RPMI8226 (cell line): Measurements from ENCODE around the gene GAN.

ENCODE experiments used
- DNase-seq: peaks from one replicate; pipeline ENCODE4 v3.0.0-alpha.2; 2015

The GAN gene

DNA sequence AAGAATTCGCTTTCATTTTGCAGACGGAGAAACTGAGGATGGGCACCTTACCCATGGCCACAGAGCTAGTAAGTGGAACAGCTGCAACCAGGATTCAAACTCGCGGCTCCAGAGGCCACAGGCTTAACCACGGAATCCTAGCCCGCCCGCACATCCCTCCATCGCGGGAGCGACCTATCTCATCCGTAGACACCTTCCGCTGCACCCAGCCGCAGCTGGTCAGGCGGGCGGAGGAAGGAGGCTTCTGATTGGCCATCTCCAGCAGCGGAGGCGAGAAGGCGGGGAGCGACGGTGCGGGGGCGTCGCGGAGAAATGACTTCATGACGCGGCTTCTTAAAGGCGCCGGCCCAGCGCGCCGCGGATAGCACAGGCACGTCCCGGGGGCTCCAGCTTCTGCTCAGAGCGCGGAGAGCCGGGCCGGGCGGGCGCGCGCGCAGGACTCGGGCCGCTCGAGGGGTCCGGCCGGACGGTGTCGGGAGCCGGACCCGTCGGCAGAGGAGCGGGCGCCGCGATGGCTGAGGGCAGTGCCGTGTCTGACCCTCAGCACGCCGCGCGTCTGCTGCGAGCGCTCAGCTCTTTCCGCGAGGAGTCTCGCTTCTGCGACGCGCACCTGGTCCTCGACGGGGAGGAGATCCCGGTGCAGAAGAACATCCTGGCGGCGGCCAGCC lies at the start of gene GAN:
Gene GAN, plus strand, starts transcription at position 360 of the 668 bp plus-strand sequence. Its CDS starts 152 bp downstream, at position 512.
- DNase-seq, result peak; percentile 93

DNA sequence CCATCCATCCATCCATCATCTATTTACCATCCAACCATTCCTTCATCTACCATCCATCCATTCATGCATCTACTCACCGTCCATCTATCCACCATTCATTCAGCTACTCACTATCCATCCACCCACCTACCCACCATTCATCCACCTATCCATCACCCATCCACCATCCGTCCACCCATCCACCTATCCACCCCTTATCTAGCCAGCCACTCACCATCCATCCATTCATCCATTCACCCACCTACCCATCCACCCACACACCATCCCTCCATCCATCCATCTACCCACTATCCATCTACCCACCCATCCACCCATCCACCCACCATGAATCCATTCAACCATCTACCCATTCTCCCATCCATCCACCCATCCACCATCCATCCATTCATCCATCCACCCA lies 49.7 kb upstream of the GAN start:
- no peak for DNase-seq

DNA sequence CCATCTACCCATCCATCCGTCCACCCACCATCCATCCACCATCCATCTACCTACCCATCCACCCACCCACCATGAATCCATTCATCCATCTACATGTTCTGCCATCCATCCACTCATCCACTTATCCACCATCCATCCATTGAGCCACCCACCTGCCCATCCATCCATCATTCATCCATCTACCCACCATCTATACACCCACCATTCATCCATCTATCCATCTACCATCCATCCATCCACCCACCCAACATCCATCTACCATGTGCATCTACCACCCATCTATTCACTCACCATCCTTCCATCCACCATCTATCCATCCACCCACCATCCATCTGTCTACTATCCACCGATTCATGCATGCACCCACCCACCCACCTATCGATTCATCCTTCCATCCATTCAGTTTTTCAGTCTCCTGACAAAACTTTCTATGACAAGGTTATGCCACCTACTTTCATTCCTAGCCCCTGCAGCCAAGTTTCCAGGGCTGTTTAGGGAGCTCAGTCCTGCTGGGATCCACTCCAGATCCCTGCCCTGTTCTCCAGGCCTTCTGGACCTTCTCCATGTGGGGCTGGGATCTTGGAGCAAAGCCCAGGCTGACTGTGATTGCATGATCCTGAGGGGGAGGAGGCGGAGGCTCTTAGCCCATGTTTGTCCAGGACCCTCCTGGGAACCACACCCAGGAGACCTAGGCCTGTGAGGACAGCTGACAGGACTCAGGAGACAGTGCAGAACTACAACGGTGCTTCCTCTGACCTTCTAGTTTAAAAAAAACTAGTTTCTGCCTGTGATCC lies 48.9 kb upstream of the GAN start:
- no peak for DNase-seq

- DNase-seq, result peak; percentile 17
Measured at GRCh38 chr16:81266680-81267095, 48.1 kb upstream of the GAN start.

GRCh38 chr16:81268509-81268908 lies 46.3 kb upstream of the GAN start:
- DNase-seq, result no peak

DNA sequence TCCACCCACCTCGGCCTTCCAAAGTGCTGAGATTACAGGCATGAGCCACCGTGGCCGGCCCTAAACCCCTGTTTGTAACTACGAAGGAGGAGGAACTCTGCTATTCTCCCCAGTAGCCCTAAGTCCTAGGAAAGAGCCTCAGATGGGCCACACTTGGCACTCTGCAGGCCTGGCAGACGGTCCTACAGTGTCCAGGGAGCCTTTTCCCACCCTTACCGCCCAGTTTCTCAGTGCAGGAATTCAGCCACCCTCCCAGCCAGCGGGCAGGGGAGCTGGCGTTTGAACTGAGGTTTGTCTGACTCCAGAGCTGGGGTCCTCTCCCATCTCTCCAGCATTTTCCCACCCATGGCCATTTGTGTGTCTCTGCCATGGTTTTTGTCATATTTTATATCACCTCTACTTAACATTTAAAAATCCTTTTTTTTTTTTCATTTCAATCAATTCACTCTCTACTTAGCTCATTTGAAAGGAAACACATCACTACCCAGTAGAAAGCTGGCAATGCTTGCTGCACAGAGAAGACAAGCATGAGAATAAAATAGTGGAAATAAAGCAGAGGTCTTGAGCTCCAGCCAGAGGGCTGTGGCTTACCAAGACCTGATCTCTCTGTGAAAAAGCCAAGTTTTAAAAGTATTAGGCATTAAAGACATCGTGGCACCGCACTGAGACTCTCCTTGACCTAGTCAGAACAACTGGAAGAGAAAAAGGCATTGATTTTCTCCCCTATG lies 41.4 kb upstream of the GAN start:
- no peak for DNase-seq

- no peak for DNase-seq
Measured at GRCh38 chr16:81275064-81275532, 39.7 kb upstream of the GAN start.

DNA sequence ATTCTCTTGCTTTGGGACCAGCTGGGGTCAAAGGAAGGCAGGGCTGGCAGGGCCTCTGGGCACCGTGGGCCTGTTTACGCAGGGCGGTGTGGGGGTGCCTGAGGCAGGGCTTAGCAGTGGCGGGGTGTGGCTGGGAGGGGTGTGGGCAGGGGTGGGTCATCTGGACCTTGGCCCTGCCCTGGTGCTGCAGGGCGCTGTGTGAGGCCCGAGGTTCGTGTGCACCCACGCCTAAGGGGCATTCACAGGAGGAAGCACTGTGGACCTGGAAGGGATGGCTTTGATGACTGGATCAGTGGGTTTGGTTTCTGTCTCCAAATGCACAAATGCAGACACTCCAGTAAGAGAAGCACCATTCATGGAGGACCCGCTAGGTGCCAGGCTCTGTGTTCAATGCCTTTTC lies 39.0 kb upstream of the GAN start:
- DNase-seq, result no peak

DNA sequence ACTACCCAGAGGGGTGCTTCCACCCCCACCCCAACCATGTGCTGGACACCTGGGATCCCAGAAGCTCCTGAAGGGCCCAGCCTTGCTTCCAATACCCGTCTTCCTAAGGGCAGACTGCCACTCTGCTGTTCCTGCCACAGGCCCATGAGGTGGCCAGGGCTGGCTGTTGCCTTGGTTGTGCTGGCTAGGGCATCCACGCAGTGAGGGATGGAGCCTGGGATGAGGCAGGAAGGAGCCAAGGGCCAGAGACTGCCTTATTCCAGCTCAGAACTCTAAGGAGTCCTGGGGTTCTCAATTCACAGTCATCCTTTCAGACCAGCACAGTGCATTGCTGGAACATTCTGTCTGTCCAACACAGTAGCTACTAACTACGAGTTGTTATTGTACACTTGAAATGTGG lies 38.4 kb upstream of the GAN start:
- no peak for DNase-seq

DNA sequence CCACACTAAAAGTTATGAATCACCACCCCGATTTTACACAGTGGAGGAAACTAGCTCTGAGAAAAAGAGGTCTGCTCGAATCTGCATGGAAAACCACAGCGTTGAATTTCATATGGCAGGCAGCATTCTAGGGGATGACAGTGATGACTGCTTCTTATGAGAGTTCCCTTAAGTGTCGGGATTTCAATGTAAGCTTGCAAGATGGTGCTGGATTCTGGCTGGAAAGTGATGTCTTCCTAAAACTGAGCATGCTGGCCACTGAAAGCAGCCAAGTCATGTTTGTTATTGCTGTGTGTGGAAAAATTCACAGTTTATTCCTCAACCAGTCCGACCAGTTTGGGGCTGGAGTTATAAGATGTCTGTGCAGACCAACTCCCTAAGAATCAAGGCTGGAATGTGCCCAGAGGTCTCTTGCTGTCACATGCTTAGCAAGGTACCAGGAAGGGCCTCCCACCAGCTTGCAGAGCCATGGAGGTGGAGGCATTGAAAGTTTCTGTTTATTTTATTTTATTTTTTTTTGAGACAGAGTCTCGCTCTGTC lies 37.2 kb upstream of the GAN start:
- DNase-seq, result no peak

DNA sequence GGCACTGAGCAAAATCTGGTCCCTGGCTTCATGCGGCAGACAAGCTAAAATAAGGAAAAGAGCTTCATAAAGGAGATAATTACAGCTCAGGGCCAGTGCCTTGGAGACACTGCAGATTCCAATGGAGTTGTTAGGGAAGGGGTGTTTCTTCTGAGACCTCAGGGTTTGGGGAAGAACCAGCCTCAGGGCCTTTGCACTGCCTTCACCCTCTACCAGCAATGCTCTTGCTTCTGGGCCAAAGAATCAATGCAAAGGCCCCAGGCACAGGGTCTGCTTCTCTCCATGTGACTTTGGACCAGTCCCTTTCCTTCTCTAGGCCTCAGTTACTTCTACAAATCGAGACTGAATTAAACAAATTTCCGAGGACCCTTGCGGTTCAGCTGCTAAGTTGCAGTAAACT lies 36.2 kb upstream of the GAN start:
- DNase-seq, result no peak

GRCh38 chr16:81279392-81279791 lies 35.4 kb upstream of the GAN start:
- DNase-seq, result no peak

GRCh38 chr16:81280393-81280792 lies 34.4 kb upstream of the GAN start:
- no peak for DNase-seq

DNA sequence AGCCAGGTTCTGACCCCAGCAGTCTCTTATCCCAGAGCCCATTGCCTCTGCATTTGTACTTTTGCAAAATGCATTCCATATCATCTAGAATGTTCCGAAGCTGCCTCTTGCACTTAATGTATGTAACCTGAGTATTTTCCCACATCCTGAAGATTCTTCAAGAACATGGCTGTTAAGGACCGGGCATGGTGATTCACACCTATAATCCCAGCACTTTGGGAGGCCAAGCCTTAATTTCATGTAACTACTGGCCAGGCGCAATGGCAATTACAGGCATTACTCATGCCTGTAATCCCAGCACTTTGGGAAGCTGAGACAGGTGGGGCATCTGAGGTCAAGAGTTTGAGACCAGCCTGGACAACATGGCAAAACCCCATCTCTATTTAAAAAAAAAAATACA lies 31.7 kb upstream of the GAN start:
- no peak for DNase-seq

GRCh38 chr16:81284995-81285600 lies 29.7 kb upstream of the GAN start:
- no peak for DNase-seq

DNA sequence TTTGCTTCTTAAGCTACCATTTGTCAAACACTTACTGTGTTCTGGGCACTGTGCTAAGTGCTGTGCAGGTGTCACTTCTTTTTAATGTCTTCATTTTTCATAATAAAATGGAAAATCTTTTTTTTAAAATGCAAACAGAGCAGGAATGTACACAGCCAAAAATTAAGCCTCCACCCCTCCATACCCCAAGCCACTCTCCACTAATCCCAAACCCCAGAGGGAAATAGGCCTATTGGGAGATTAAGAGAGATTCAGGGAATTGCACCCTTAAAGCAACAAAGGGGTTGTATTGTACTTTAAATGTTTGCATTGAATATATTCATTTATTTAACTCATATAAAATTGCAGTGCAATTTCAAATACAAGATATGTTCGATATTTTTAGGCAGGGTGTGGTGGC lies 28.6 kb upstream of the GAN start:
- no peak for DNase-seq

DNA sequence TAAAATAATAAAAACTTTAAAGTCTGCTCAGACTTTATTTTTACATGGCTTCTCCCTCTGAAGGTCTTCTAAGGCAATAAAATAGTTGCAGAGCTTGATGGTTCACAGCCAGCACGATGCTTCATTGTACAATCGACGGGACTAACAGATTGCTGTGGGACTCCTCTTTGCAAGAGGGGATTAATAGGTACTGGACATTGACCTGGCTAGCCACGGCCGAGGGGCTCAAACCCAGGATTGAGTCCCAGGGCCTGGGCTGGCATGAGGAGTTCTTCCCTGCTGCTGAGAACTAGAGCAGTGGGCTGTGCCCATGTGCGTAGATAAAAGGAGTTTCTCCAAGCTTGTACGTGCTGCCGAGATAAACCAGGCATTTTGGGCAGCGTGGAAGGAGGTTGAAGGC lies 23.6 kb upstream of the GAN start:
- no peak for DNase-seq

GRCh38 chr16:81292936-81293335 lies 21.8 kb upstream of the GAN start:
- no peak for DNase-seq

DNA sequence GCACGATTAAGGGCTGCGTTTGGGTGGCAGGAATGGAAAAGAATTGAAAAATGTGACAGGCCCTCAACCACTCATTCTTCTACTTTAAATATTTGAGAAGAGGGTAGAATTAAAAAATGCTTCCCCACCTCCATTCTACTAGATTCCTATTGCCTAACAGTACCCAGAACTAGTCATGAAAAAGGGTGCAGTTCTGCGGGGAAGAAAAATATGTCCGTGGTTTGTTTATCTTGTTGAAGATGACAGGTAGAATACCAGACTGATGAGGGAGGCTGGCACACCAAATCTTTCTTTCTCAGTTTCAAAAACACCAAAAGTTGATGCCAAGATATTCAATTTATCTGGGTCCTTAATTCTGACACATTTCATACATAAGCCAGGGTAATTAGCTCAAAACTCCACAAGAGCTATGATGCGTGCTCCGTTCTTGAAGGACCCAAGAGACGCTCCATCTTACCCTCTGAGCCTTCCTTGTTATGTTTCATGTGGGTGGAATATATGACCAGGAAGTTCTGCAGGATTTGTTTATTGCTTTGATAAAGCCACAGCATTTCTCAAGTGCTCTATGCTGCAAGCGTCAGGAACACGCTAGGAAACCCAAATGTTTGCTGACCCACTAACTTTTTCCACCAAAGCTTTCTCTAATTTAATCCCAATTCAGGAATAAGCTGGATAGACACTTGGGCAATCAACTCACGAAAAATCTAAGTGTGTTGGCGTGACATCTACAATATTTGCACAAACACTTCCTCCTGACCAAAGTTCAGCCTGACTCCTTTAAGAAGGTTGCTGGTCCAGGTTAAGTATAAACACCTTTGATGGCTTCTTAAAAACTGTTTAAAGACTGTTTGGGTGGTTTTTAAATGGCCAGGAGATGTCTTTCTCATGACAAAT lies 20.6 kb upstream of the GAN start:
- no peak for DNase-seq

- DNase-seq, result no peak
Measured at GRCh38 chr16:81296631-81297030, 18.1 kb upstream of the GAN start.

GRCh38 chr16:81307770-81308169 lies 7.0 kb upstream of the GAN start:
- DNase-seq, result no peak

- DNase-seq, result no peak
Measured at GRCh38 chr16:81310045-81310644, 4.6 kb upstream of the GAN start.
